HepG2 (cell line): ENCODE data around the gene MREG. TPM values are rescaled to one million over a fixed set of nuclear protein-coding genes. Genes with fewer than 3 reads are reported as not detected.

Experiments
- ATAC-seq: fragments of 200-7000 bp; cut with Tn5 transposase; 3 replicates; pipeline ENCODE4 v1.9.1; 2020; ENCODE audit warnings: mild to moderate bottlenecking, moderate library complexity
- BruUV-seq: library from RNA; stranded (reverse); fragments of 400-500 nt; replicated peaks from 2 replicates; lab custom pipeline; 2021; lab: Mats Ljungman, UMichigan
- CTCF ChIA-PET: fragments of 300-600 bp; formaldehyde crosslinking; extraction: SDS; loops from one replicate; lab custom pipeline; 2021; ENCODE audit warnings: low total read pairs, inconsistent platforms, low intra/inter-chr PET ratio; lab: Yijun Ruan, JAX
- POLR2A ChIA-PET: fragments of 350-600 bp; sonication (Branson Sonifier 250); formaldehyde crosslinking; loops from one replicate; lab custom pipeline; 2020; ENCODE audit warnings: antibody characterized with exemption, inconsistent platforms; lab: Yijun Ruan, JAX
- DNase-seq: peaks from one replicate; pipeline ENCODE4 v3.0.0-alpha.2; 2015; ENCODE audit warnings: low spot score
- FAIRE-seq: peaks from 3 replicates; lab custom pipeline; 2011; peaks lifted over from hg19 to GRCh38; lab: Jason Lieb, UNC
- H2AFZ ChIP-seq: one replicate; pipeline ENCODE4 v1.6.1; 2011; ENCODE audit warnings: low read length, inconsistent platforms
- H3K27ac ChIP-seq: fragments of 300-600 bp; 3 replicates; pipeline ENCODE4 v1.8.0; 2011; ENCODE audit warnings: mixed run types, mild to moderate bottlenecking, mixed read lengths, low read length, inconsistent platforms; ENCODE audit not compliant: insufficient read depth; ENCODE audit errors: extremely low read length
- H3K27me3 ChIP-seq, 2 experiments: fragments of 200-600 bp in 1 of 2; 2 replicates in 1 of 2; 3 replicates in 1 of 2; pipeline versions ENCODE4 v1.6.0 to v1.8.0; 2011; ENCODE audit warnings: low read length in 2 of 2, mild to moderate bottlenecking in 2 of 2, moderate library complexity in 2 of 2, inconsistent platforms in 1 of 2; ENCODE audit not compliant: insufficient read depth in 2 of 2, control insufficient read depth in 1 of 2
- H3K36me3 ChIP-seq, 2 experiments: fragments of 200-600 bp in 1 of 2; replicated peaks in 1 of 2; 2 replicates in 1 of 2; 3 replicates in 1 of 2; pipeline versions ENCODE4 v1.5.1 to v1.8.0; 2011; ENCODE audit warnings: low read length in 2 of 2, inconsistent platforms in 1 of 2; ENCODE audit not compliant: insufficient read depth in 2 of 2, control insufficient read depth in 1 of 2
- H3K4me1 ChIP-seq: 2 replicates; pipeline ENCODE4 v1.5.1; 2012; ENCODE audit warnings: low read length, inconsistent platforms; ENCODE audit not compliant: insufficient read depth
- H3K4me2 ChIP-seq: 2 replicates; pipeline ENCODE4 v1.6.0; 2011; ENCODE audit warnings: low read depth, low read length, inconsistent platforms
- H3K4me3 ChIP-seq, 3 experiments: fragments of 200-600 bp in 1 of 3; sonication (generic), shearing (Covaris generic) in 1 of 3; replicated peaks in 1 of 3; 2 replicates each; pipeline ENCODE4 v1.5.1; 2011 to 2016; ENCODE audit warnings: low read length in 3 of 3, inconsistent platforms in 2 of 3, low read depth in 2 of 3, mild to moderate bottlenecking in 2 of 3, control low read depth in 1 of 3, mixed read lengths in 1 of 3; ENCODE audit not compliant: insufficient read depth in 1 of 3
- H3K79me2 ChIP-seq: one replicate; pipeline ENCODE4 v1.6.1; 2011; ENCODE audit warnings: low read length, inconsistent platforms; ENCODE audit not compliant: insufficient read depth
- H3K9ac ChIP-seq: 2 replicates; pipeline ENCODE4 v1.6.0; 2011; ENCODE audit warnings: mild to moderate bottlenecking, low read depth, low read length, inconsistent platforms; ENCODE audit not compliant: insufficient read depth
- H3K9me3 ChIP-seq: 2 replicates; pipeline ENCODE4 v1.5.1; 2012; ENCODE audit warnings: mild to moderate bottlenecking, low read length
- H4K20me1 ChIP-seq: 2 replicates; pipeline ENCODE4 v1.6.0; 2011; ENCODE audit warnings: inconsistent platforms, mild to moderate bottlenecking, low read length, moderate library complexity; ENCODE audit not compliant: insufficient read depth
- AGO1 ChIP-seq: fragments of 200-400 bp; formaldehyde crosslinking; IDR thresholded peaks from 2 replicates; pipeline ENCODE4 v1.6.1; 2017; ENCODE audit warnings: mild to moderate bottlenecking, low read depth, low read length, moderate library complexity; ENCODE audit not compliant: poor library complexity, severe bottlenecking
- ATAD3A ChIP-seq: sonication (generic); formaldehyde crosslinking; IDR thresholded peaks from 2 replicates; pipeline ENCODE4 v1.4.0; 2020; ENCODE audit warnings: missing genetic modification reagents
- ELF1 ChIP-seq: sonication (generic); formaldehyde crosslinking; IDR thresholded peaks from 2 replicates; pipeline ENCODE4 v1.4.0; 2020; ENCODE audit warnings: missing genetic modification reagents
- KLF11 ChIP-seq: IDR thresholded peaks from 2 replicates; pipeline ENCODE4 v1.6.1; 2016; ENCODE audit warnings: missing compliant biosample characterization
- KLF16 ChIP-seq, 2 experiments: sonication (generic) in 1 of 2; formaldehyde crosslinking in 1 of 2; IDR thresholded peaks; 2 replicates each; pipeline versions ENCODE4 v1.6.1 to v1.8.0; 2016 to 2023; ENCODE audit warnings: missing genetic modification reagents in 2 of 2, missing compliant biosample characterization in 1 of 2
- MXI1 ChIP-seq: IDR thresholded peaks from 3 replicates; pipeline ENCODE4 v1.6.1; 2012; ENCODE audit warnings: low read depth, low read length, inconsistent platforms, borderline replicate concordance
- NCOA1 ChIP-seq: sonication (generic); formaldehyde crosslinking; IDR thresholded peaks from 2 replicates; pipeline ENCODE4 v1.9.0; 2021; ENCODE audit warnings: missing genetic modification reagents
- ZFP37 ChIP-seq: sonication (generic); formaldehyde crosslinking; IDR thresholded peaks from 2 replicates; pipeline ENCODE4 v1.4.0; 2020; ENCODE audit warnings: missing genetic modification reagents, borderline replicate concordance
- ZNF253 ChIP-seq: sonication (generic); formaldehyde crosslinking; IDR thresholded peaks from 2 replicates; pipeline ENCODE4 v1.8.0; 2022; ENCODE audit warnings: mild to moderate bottlenecking, missing genetic modification reagents, borderline replicate concordance
- ZNF326 ChIP-seq: sonication (generic); formaldehyde crosslinking; IDR thresholded peaks from 2 replicates; pipeline ENCODE4 v1.4.0; 2020; ENCODE audit warnings: missing genetic modification reagents, borderline replicate concordance
- ZNF652 ChIP-seq: IDR thresholded peaks from 2 replicates; pipeline ENCODE4 v1.6.1; 2016; ENCODE audit warnings: low read depth, borderline replicate concordance
- WGBS: methylation state at CpG from one replicate; pipeline ENCODE4 v1.1.6; 2017; ENCODE audit warnings: low lambda C conversion rate; 5-methylcytosine and 5-hydroxymethylcytosine counted together
- in situ Hi-C: cut with HindIII; loops from 2 replicates; pipeline ENCODE4 v1.10.0; 2017; ENCODE audit warnings: low pct_unique_long_range_greater_than_20kb; ENCODE audit not compliant: extremely low pct_ligation_motif_present
- intact Hi-C: fragments of 100-400 bp; cut with micrococcal nuclease; formaldehyde crosslinking; loops from one replicate; pipeline ENCODE4 v1.10.0; 2022; ENCODE audit not compliant: unreplicated experiment
- polyA plus RNA-seq, 8 experiments: library from polyadenylated mRNA; depleted of rRNA in 3 of 8; stranded (reverse) in 7 of 8; unstranded in 1 of 8; fragments of >200 nt; fragmentation: Illumina TruSeq in 4 of 8; extraction: Trizol in 4 of 8; gene quantifications; 2 replicates each; pipeline versions ENCODE4 v1.2.1 to v1.2.3, GENCODE V29; 2011 to 2016; ENCODE audit warnings: low read depth in 4 of 8, missing spikeins in 1 of 8, mixed read lengths in 1 of 8; ENCODE audit not compliant: insufficient read depth in 1 of 8
- total RNA-seq, 5 experiments: library from RNA; depleted of rRNA; stranded (reverse); fragments of >200 nt; fragmentation: Illumina TruSeq; extraction: Trizol; gene quantifications; 2 replicates each; pipeline ENCODE4 v1.2.3, GENCODE V29; 2016; ENCODE audit warnings: low read depth in 1 of 5
- TF ChIP-seq, protein P1 (sequence below): sonication (generic); formaldehyde crosslinking; IDR thresholded peaks from 2 replicates; pipeline ENCODE4 v1.4.0; 2020; ENCODE audit warnings: missing genetic modification reagents

MREG gene
- total and polyA plus RNA-seq, 2 of the 13 experiments (the other 11 are each of a cell fraction or from before 2014, with no cell fraction given): 7.5 to 23.3 TPM

DNA sequence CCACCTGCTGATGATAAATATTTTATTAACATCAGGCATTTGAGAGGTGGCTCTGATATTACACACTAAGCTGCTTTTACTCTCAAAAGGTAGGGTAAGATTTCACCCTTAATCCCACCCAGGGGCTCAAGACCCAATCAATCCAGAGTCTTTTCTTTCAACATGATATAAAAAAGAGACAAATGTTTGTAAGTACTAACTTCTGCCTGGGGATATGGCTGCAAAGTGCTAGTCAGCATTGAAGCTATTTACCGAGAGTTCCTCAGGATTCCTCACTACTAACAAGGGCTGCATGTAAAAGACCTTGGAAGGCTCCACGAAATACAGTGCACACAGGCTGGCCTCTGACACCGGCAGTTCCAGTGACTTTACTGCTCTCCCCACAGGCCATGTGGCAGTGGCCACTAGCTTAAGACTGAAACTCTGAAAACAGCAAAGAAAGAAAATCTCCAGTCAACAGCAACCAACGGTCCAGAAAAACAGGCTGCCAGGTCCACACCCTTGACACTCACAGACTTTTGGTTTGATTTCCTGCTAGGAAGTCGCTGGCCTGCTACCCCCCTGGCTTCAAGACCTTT lies 11.2 kb downstream of the MREG start:
- Histone ChIP-seq H2AFZ (no peak overlapping the region), H3K27me3 (no peaks in the 10 kb centered on the region), H4K20me1 (peaks cover 2% of the 10 kb centered on the region; the same call in 1 of the 2 replicates), H3K79me2 (peaks cover 45% of the 10 kb centered on the region), H3K9ac (no peak overlapping the region), H3K4me3 (no peak overlapping the region), H3K27ac (peak overlapping the region; percentile 29), H3K36me3 (peaks cover 18 to 42% of the 10 kb centered on the region in 2 experiments), H3K4me1 (peaks cover 41% of the 10 kb centered on the region), H3K4me2 (no peak overlapping the region), H3K9me3 (no peaks in the 10 kb centered on the region)
- WGBS: 56% methylated on average over 5 of the region's 5 CpGs
- BruUV-seq: no TSS peak
- DNase-seq (no peak), ATAC-seq (peak; percentile 74), FAIRE-seq (peak; percentile 26)
- no peak for TF ChIP-seq ZNF253
- 0 out of 2 replicates have a peak, but pooled peaks have one; percentile 24 for TF ChIP-seq NCOA1 (CRISPR knock-in tag)
- TF ChIP-seq KLF16 (CRISPR knock-in tag; IDR thresholded peaks at IDR 0.05): no peak
- TF ChIP-seq AGO1: no peak
- ChIA-PET POLR2A (no interaction called here), CTCF (no interaction called here)
- intact Hi-C loops (no loop called here), in situ Hi-C loops (no loop called here)

DNA sequence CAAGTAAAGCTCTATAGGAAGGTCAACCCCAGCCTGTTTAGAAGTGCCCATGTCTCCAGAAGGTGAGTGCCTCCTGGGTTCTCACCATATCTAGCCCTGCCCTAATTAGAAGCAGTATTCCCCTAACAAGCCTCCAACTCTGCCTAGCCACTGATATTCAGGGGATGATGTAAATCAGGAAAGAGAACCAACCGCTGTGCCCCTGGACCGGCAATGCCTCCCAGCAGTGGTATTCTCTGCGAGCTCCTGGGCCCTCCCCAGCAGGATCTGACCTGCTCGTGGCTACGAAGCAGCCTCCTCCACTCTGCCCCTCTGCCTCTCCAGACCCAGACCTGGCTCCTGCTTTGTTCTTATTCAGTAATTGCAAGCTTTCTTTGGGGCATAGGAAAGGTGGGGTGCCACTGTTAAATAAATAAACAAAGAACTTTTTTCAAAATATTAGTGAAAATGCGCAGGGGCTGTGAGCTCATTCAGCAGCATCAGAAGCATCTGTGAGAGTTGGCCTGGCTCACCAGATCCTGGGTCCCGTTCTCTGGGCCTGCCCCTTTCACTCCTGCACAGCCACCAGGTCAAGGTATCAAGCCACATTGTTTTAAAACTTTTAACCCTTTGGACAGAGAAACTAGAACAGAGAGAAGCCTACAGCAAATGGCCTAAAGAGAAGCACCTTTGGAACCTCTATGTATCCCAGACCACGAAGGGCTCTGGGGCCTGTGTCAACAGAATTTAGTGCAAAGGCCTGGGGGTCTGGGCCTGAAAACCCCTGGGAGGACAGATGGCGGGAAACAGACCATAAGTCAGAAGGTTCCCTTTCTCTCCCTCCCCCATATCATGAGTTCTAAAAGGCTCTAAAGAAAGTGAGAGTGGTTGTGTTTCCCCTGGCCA lies 11.9 kb downstream of the MREG start:
- CTCF ChIA-PET: no interaction called here
- peak overlapping the region; percentile 29 for H3K27ac ChIP-seq
- H3K36me3 ChIP-seq: peaks cover 20 to 49% of the 10 kb centered on the region in 2 experiments
- no peak overlapping the region for H3K4me2 ChIP-seq
- no peaks in the 10 kb centered on the region for H3K9me3 ChIP-seq
- peaks cover 39% of the 10 kb centered on the region for H3K79me2 ChIP-seq
- 79% methylated on average over 9 of the region's 9 CpGs for WGBS
- POLR2A ChIA-PET: no interaction called here
- BruUV-seq: no TSS peak
- DNase-seq (no peak), ATAC-seq (peak; percentile 61), FAIRE-seq (peak; percentile 64)
- H2AFZ ChIP-seq: no peak overlapping the region
- intact Hi-C loops: no loop called here
- no peaks in the 10 kb centered on the region for H3K27me3 ChIP-seq
- no peak overlapping the region for H3K9ac ChIP-seq
- peaks cover 2% of the 10 kb centered on the region; the same call in 1 of the 2 replicates for H4K20me1 ChIP-seq
- in situ Hi-C loops: no loop called here
- peaks cover 41% of the 10 kb centered on the region for H3K4me1 ChIP-seq
- no peak overlapping the region for H3K4me3 ChIP-seq
- TF ChIP-seq ZNF652 (CRISPR knock-in tag): peak; percentile 85
- no peak for TF ChIP-seq MXI1
- no peak for TF ChIP-seq ATAD3A (CRISPR knock-in tag)
- TF ChIP-seq ELF1: no peak
- no peak for TF ChIP-seq ZFP37 (CRISPR knock-in tag)
- TF ChIP-seq ZNF326 (CRISPR knock-in tag): no peak
- TF ChIP-seq, protein P1, sequence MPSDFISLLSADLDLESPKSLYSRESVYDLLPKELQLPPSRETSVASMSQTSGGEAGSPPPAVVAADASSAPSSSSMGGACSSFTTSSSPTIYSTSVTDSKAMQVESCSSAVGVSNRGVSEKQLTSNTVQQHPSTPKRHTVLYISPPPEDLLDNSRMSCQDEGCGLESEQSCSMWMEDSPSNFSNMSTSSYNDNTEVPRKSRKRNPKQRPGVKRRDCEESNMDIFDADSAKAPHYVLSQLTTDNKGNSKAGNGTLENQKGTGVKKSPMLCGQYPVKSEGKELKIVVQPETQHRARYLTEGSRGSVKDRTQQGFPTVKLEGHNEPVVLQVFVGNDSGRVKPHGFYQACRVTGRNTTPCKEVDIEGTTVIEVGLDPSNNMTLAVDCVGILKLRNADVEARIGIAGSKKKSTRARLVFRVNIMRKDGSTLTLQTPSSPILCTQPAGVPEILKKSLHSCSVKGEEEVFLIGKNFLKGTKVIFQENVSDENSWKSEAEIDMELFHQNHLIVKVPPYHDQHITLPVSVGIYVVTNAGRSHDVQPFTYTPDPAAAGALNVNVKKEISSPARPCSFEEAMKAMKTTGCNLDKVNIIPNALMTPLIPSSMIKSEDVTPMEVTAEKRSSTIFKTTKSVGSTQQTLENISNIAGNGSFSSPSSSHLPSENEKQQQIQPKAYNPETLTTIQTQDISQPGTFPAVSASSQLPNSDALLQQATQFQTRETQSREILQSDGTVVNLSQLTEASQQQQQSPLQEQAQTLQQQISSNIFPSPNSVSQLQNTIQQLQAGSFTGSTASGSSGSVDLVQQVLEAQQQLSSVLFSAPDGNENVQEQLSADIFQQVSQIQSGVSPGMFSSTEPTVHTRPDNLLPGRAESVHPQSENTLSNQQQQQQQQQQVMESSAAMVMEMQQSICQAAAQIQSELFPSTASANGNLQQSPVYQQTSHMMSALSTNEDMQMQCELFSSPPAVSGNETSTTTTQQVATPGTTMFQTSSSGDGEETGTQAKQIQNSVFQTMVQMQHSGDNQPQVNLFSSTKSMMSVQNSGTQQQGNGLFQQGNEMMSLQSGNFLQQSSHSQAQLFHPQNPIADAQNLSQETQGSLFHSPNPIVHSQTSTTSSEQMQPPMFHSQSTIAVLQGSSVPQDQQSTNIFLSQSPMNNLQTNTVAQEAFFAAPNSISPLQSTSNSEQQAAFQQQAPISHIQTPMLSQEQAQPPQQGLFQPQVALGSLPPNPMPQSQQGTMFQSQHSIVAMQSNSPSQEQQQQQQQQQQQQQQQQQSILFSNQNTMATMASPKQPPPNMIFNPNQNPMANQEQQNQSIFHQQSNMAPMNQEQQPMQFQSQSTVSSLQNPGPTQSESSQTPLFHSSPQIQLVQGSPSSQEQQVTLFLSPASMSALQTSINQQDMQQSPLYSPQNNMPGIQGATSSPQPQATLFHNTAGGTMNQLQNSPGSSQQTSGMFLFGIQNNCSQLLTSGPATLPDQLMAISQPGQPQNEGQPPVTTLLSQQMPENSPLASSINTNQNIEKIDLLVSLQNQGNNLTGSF (CRISPR knock-in tag): no peak
- TF ChIP-seq KLF11 (CRISPR knock-in tag): no peak
